Suprapubic skin (tissue), 4 donors: Measurements from ENCODE around the gene CCL27.

Source experiments
- EP300 ChIP-seq: sonication (generic); formaldehyde crosslinking; IDR thresholded peaks from one replicate; pipeline ENCODE4 v1.6.1; 2017; ENCODE audit warnings: antibody characterized with exemption
- POLR2AphosphoS5 ChIP-seq, 3 donors: sonication (generic); formaldehyde crosslinking; IDR thresholded peaks; one replicate each; pipeline ENCODE4 v1.6.1; 2017; ENCODE audit warnings: antibody characterized with exemption in 3 of 3
- TF ChIP-seq, protein P1 (sequence below), 2 donors: fragments of 200-600 bp in 1 of 2; fragments of 450-650 bp in 1 of 2; sonication (generic) in 1 of 2; IDR thresholded peaks; one replicate each; pipeline ENCODE4 v1.5.1; 2016 to 2019; ENCODE audit warnings: antibody characterized with exemption in 2 of 2, mild to moderate bottlenecking in 1 of 2, moderate library complexity in 1 of 2

DNA sequence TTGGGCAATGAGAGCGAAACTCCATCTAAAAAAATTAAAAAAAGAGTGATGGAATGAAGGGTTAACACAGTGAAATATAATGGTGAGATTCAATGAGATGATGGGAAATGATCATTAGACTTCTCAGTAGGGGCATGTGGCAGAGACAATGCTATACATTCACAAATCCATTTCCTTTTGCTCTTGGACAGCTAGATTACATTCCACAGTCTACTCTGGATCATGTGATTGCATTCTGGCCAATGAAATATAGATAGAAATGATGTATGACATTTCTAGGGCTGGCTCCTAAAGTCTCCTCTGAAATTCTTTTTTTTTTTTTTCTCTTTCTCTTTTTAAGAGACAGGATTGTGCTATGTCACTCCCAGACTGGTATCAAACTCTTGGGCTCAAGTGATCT lies 19.8 kb downstream of the CCL27 start:
- TF ChIP-seq, protein P1, sequence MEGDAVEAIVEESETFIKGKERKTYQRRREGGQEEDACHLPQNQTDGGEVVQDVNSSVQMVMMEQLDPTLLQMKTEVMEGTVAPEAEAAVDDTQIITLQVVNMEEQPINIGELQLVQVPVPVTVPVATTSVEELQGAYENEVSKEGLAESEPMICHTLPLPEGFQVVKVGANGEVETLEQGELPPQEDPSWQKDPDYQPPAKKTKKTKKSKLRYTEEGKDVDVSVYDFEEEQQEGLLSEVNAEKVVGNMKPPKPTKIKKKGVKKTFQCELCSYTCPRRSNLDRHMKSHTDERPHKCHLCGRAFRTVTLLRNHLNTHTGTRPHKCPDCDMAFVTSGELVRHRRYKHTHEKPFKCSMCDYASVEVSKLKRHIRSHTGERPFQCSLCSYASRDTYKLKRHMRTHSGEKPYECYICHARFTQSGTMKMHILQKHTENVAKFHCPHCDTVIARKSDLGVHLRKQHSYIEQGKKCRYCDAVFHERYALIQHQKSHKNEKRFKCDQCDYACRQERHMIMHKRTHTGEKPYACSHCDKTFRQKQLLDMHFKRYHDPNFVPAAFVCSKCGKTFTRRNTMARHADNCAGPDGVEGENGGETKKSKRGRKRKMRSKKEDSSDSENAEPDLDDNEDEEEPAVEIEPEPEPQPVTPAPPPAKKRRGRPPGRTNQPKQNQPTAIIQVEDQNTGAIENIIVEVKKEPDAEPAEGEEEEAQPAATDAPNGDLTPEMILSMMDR (IDR thresholded peaks at IDR 0.05), result no peak
- TF ChIP-seq POLR2AphosphoS5 (IDR thresholded peaks at IDR 0.05) (no peak), EP300 (no peak)
